ENCODE results near the gene AOPEP. TPM values are rescaled to one million over a fixed set of nuclear protein-coding genes. Genes with fewer than 3 reads are reported as not detected.

AOPEP gene
- total RNA-seq, 1 experiment from 2014 or later: 15.0 TPM

DNA sequence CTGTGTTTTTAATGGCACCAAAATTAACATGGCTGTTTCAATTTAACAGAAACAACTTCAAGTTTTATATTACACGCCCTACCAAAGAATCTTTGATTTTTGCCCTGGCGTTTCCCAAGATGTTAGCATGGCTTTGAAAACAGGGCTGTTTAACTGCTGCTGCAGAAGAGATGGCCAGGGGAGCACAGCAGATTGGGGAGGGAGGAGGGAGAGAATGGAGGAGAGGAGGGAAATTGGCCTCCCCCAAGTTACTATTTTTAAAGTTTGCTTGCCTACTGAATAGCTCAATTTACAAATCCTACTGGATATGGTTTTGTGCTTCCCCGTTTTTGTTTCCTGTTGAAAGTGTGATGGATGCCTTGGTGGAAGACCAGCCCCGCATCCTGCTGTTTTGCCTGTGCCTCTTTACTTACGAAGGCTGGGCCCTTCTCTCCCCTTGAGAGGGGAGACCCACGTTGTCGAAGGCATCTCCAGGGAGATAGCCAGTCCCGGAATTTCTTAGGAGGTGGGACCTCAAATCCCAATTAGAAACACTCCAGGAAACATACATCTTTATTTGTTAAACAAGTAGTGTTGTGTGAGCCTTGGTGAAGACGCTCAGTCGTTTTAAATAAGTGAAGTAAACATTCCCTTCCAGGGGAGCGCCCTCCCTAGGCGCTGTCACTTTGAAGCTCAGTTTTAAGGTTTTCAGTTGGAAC lies 98.6 kb downstream of the AOPEP start:
- Histone ChIP-seq H3K27ac (ENCODE audit: insufficient read length, low read depth, low read length) (peak overlapping the region; percentile 6), H3K79me2 (ENCODE audit: insufficient read depth, low read length) (no peaks in the 10 kb centered on the region), H3K14ac (ENCODE audit: insufficient read depth, low read length) (no peak overlapping the region), H3K4ac (ENCODE audit: low read depth, low read length) (no peak overlapping the region), H3T11ph (ENCODE audit: low read length) (no peak overlapping the region), H3K27me3 (ENCODE audit: insufficient read depth, low read length) (no peaks in the 10 kb centered on the region), H2BK15ac (ENCODE audit: low read depth, low read length) (no peak overlapping the region), H3K9me3 (ENCODE audit: control insufficient read depth, low read depth, low read length) (no peaks in the 10 kb centered on the region), H2AK5ac (ENCODE audit: insufficient read length, low read length) (no peak overlapping the region), H2BK120ac (ENCODE audit: low read depth, low read length, poor library complexity, severe bottlenecking) (no peak overlapping the region), H3K18ac (ENCODE audit: insufficient read length, low read depth, low read length) (no peak overlapping the region), H3K9ac (ENCODE audit: extremely low read depth, insufficient read length, low read length) (no peak overlapping the region), H2AFZ (ENCODE audit: low read length) (no peak overlapping the region), H3K23me2 (ENCODE audit: insufficient read length, low read depth, low read length, poor library complexity, severe bottlenecking) (no peaks in the 10 kb centered on the region), H2BK12ac (ENCODE audit: insufficient read length, low read depth, low read length) (no peak overlapping the region), H4K20me1 (ENCODE audit: control insufficient read depth, insufficient read depth, insufficient read length) (no peaks in the 10 kb centered on the region), H4K8ac (replicated peaks; ENCODE audit: insufficient read length, low read depth, low read length) (no peak overlapping the region), H4K91ac (ENCODE audit: insufficient read length, low read depth, low read length) (no peak overlapping the region), H3K56ac (ENCODE audit: insufficient read length, low read depth, low read length) (no peak overlapping the region), H2BK20ac (ENCODE audit: low read depth, low read length, poor library complexity, severe bottlenecking) (no peak overlapping the region), H3K79me1 (ENCODE audit: insufficient read depth, low read depth, low read length, poor library complexity, severe bottlenecking) (no peaks in the 10 kb centered on the region), H3K4me2 (ENCODE audit: insufficient read depth, insufficient read length, low read length) (peak overlapping the region; percentile 30), H3K23ac (ENCODE audit: insufficient read length, low read depth, low read length) (no peak overlapping the region), H2BK5ac (ENCODE audit: insufficient read length, low read length) (no peak overlapping the region), H3K4me1 (ENCODE audit: insufficient read depth, low read length) (no peaks in the 10 kb centered on the region), H4K5ac (ENCODE audit: insufficient read length, low read depth, low read length) (no peak overlapping the region)
- Mint-ChIP-seq H3K27me3 (ENCODE audit: low read depth) (peaks cover 13% of the 10 kb centered on the region), H3K27ac (peak overlapping the region in 2 of 3 experiments; percentile 65 to 89; a peak in 4 of 7 replicates), H3K9me3 (no peaks in the 10 kb centered on the region), H3K4me3 (peak overlapping the region in 1 of 2 experiments; percentile 74; a peak in 3 of 5 replicates), H3K36me3 (ENCODE audit: insufficient read depth in 1 of 3, low read depth in 3 of 3) (peaks cover 5 to 18% (median 6%) of the 10 kb centered on the region in 3 experiments; a peak in 6 of 7 replicates), H3K4me1 (peaks cover 32 to 65% of the 10 kb centered on the region in 2 experiments)
- peak; percentile 47 for DNase-seq
- TF ChIP-seq, protein P1, sequence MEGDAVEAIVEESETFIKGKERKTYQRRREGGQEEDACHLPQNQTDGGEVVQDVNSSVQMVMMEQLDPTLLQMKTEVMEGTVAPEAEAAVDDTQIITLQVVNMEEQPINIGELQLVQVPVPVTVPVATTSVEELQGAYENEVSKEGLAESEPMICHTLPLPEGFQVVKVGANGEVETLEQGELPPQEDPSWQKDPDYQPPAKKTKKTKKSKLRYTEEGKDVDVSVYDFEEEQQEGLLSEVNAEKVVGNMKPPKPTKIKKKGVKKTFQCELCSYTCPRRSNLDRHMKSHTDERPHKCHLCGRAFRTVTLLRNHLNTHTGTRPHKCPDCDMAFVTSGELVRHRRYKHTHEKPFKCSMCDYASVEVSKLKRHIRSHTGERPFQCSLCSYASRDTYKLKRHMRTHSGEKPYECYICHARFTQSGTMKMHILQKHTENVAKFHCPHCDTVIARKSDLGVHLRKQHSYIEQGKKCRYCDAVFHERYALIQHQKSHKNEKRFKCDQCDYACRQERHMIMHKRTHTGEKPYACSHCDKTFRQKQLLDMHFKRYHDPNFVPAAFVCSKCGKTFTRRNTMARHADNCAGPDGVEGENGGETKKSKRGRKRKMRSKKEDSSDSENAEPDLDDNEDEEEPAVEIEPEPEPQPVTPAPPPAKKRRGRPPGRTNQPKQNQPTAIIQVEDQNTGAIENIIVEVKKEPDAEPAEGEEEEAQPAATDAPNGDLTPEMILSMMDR (conservative IDR thresholded peaks at IDR 0.05): no peak
- WGBS (ENCODE audit: extremely low coverage, insufficient read length, low lambda C conversion rate): no CpG with 5 or more reads among the region's 12 CpGs
